ENCODE measurements around the gene CROCC. TPM values are rescaled to one million over a fixed set of nuclear protein-coding genes. Genes with fewer than 3 reads are reported as not detected.
"Not testable (repeated sequence)": the region's sequence is repeated elsewhere in the genome, so short reads cannot be mapped to it uniquely, and the experiment has no call there.

CROCC gene
- total RNA-seq, 1 donor from 2014 or later, result 27.0 TPM

- not testable (repeated sequence) for H3K4me3 Mint-ChIP-seq
Observed at GRCh38 chr1:16892978-16893525, 28.7 kb upstream of the CROCC start.

GRCh38 chr1:16893796-16894195 is 27.9 kb upstream of the CROCC start:
- intact Hi-C loops (cut with micrococcal nuclease); DNase-seq; H3K4me3 Mint-ChIP-seq: not testable (repeated sequence)

More at GRCh38 chr1:16892978-16893525, 28.7 kb upstream of the CROCC start:
- DNase-seq; intact Hi-C loops (cut with micrococcal nuclease); H3K27ac Mint-ChIP-seq; H3K9me3 Mint-ChIP-seq; H3K36me3 Mint-ChIP-seq (ENCODE audit: low read depth): not testable (repeated sequence)
- H3K27me3 Mint-ChIP-seq, result peaks cover 45% of the 10 kb centered on the region
- H3K4me1 Mint-ChIP-seq, result peaks cover 40% of the 10 kb centered on the region

GRCh38 chr1:16894338-16894737 is 27.4 kb upstream of the CROCC start:
- intact Hi-C loops (cut with micrococcal nuclease); H3K9me3 Mint-ChIP-seq; H3K36me3 Mint-ChIP-seq (ENCODE audit: low read depth); DNase-seq; H3K27ac Mint-ChIP-seq: not testable (repeated sequence)
- Mint-ChIP-seq H3K27me3 (peaks cover 32% of the 10 kb centered on the region), H3K4me3 (peak overlapping the region; percentile 89), H3K4me1 (peaks cover 34% of the 10 kb centered on the region)

More at GRCh38 chr1:16893796-16894195, 27.9 kb upstream of the CROCC start:
- H3K9me3 Mint-ChIP-seq; H3K27ac Mint-ChIP-seq; H3K36me3 Mint-ChIP-seq (ENCODE audit: low read depth): not testable (repeated sequence)
- peaks cover 38% of the 10 kb centered on the region for H3K4me1 Mint-ChIP-seq
- peaks cover 38% of the 10 kb centered on the region for H3K27me3 Mint-ChIP-seq

GRCh38 chr1:16895233-16895597 is 26.5 kb upstream of the CROCC start:
- Mint-ChIP-seq H3K4me1 (peaks cover 26% of the 10 kb centered on the region), H3K27me3 (peaks cover 24% of the 10 kb centered on the region), H3K27ac (peak overlapping the region; percentile 100), H3K4me3 (peak overlapping the region; percentile 89)
- H3K36me3 Mint-ChIP-seq (ENCODE audit: low read depth); DNase-seq; H3K9me3 Mint-ChIP-seq: not testable (repeated sequence)
- intact Hi-C loops (cut with micrococcal nuclease), result loop anchor here (1.0 kb wide), 1 partner anchor 10 kb away; no protein-coding TSS in a partner anchor

GRCh38 chr1:16895598-16896315 is 26.0 kb upstream of the CROCC start, which contains the start of gene RNU1-2:
Gene RNU1-2, plus strand, starts transcription at chr1:16895980.
- intact Hi-C loops (cut with micrococcal nuclease), result loop anchor here (1.0 kb wide), 1 partner anchor 10 kb away; no protein-coding TSS in a partner anchor
- peak; percentile 94 for DNase-seq
- Mint-ChIP-seq H3K27ac (peak within 1 kb of the TSS; percentile 100), H3K4me3 (peak within 1 kb of the TSS; percentile 89), H3K27me3 (peaks cover 18% of the 10 kb centered on the region), H3K4me1 (peaks cover 29% of the 10 kb centered on the region)
- H3K9me3 Mint-ChIP-seq; H3K36me3 Mint-ChIP-seq (ENCODE audit: low read depth): not testable (repeated sequence)

DNA sequence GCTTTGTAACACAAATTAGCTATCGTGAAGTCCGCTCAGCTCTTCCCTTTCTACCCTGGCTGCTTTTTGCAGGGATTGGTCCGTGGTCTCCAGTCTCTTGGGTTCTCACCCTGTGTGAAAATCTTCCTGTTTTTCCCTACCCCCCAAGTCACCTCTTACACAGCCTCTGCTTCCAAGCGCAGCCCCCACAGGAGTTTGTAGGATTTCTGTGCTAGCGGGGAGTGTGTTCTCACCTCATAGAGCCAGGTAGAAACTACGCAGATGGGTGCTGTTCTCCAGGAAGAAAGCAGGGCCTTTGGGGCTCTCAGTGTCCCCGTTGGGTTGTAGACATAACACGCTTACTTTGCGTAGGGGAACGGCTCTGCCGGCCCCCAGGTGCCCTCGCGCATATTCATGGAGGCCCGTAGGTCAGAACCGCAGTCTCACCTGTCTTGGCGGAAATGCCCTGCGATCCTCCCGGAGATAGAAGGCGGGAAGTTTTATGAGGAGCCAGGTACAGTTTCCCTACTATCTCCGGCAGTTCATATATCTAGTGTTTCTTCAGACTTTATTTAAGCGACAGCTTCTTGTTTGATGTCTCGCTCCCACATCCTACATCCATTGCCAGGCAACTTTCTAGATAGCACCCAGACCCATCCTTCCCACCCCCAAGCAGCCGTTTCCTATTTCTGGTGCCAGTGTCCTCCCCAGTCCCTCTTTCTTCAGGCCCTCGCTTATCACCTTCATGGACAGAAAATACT is 25.2 kb upstream of the CROCC start:
- Mint-ChIP-seq H3K27ac (peak overlapping the region; percentile 100), H3K4me3 (peak overlapping the region; percentile 89), H3K27me3 (peaks cover 14% of the 10 kb centered on the region), H3K4me1 (peaks cover 34% of the 10 kb centered on the region)
- DNase-seq, result peak; percentile 94
- H3K9me3 Mint-ChIP-seq; H3K36me3 Mint-ChIP-seq (ENCODE audit: low read depth); intact Hi-C loops (cut with micrococcal nuclease): not testable (repeated sequence)

- H3K36me3 Mint-ChIP-seq (ENCODE audit: low read depth); H3K27me3 Mint-ChIP-seq; DNase-seq; intact Hi-C loops (cut with micrococcal nuclease); H3K9me3 Mint-ChIP-seq: not testable (repeated sequence)
- Mint-ChIP-seq H3K4me1 (peaks cover 37% of the 10 kb centered on the region), H3K27ac (peak overlapping the region; percentile 78), H3K4me3 (peak overlapping the region; percentile 25)
Observed at GRCh38 chr1:16897653-16898052, 24.1 kb upstream of the CROCC start.

- H3K27ac Mint-ChIP-seq, result peak overlapping the region; percentile 10
- intact Hi-C loops (cut with micrococcal nuclease); H3K9me3 Mint-ChIP-seq; DNase-seq; H3K27me3 Mint-ChIP-seq; H3K4me3 Mint-ChIP-seq; H3K36me3 Mint-ChIP-seq (ENCODE audit: low read depth): not testable (repeated sequence)
- H3K4me1 Mint-ChIP-seq, result peaks cover 42% of the 10 kb centered on the region
Observed at GRCh38 chr1:16898298-16898697, 23.4 kb upstream of the CROCC start.

GRCh38 chr1:16899020-16899419 is 22.7 kb upstream of the CROCC start:
- H3K9me3 Mint-ChIP-seq; H3K36me3 Mint-ChIP-seq (ENCODE audit: low read depth); intact Hi-C loops (cut with micrococcal nuclease); H3K27me3 Mint-ChIP-seq; H3K4me3 Mint-ChIP-seq; DNase-seq; H3K27ac Mint-ChIP-seq: not testable (repeated sequence)
- H3K4me1 Mint-ChIP-seq, result peaks cover 48% of the 10 kb centered on the region

DNA sequence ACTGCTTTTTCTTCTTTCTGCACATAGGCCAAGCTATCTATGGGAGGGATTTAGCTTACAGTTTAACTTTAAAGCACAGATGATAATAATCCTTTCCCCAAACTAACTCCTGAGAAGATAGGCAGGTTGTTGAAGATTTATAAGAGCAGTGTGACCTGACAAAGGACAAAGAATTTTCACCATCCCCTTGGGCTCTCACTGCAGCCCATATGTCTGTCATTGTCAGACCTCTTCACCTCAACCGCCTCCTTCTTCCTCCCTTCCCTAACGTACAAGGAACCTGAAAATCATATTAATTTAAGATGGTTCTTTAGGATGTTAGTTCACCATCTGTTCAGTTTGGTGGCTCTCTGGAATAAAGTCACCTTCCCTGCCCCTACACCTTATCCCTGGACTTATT is 21.0 kb upstream of the CROCC start:
- intact Hi-C loops (cut with micrococcal nuclease), result loop anchor here (10.0 kb wide), 1 partner anchor 536 kb away; the partner anchor contains the start of gene SZRD1
- Mint-ChIP-seq H3K27ac (no peak overlapping the region), H3K27me3 (peaks cover 4% of the 10 kb centered on the region), H3K4me3 (no peak overlapping the region), H3K4me1 (peaks cover 38% of the 10 kb centered on the region), H3K36me3 (ENCODE audit: low read depth) (peaks cover 2% of the 10 kb centered on the region), H3K9me3 (no peaks in the 10 kb centered on the region)
- DNase-seq, result no peak

GRCh38 chr1:16901371-16901770 is 20.4 kb upstream of the CROCC start:
- not testable (repeated sequence) for H3K27me3 Mint-ChIP-seq; H3K36me3 Mint-ChIP-seq (ENCODE audit: low read depth); DNase-seq; H3K27ac Mint-ChIP-seq; H3K4me3 Mint-ChIP-seq; H3K9me3 Mint-ChIP-seq
- intact Hi-C loops (cut with micrococcal nuclease), result loop anchor here (10.0 kb wide), 1 partner anchor 537 kb away; the partner anchor contains the start of gene SZRD1
- H3K4me1 Mint-ChIP-seq, result peaks cover 33% of the 10 kb centered on the region

- intact Hi-C loops (cut with micrococcal nuclease), result loop anchor here (10.0 kb wide), 1 partner anchor 538 kb away; the partner anchor contains the start of gene SZRD1
- Mint-ChIP-seq H3K27me3 (peaks cover 1% of the 10 kb centered on the region), H3K4me3 (no peak overlapping the region)
Observed at GRCh38 chr1:16903054-16903453, 18.7 kb upstream of the CROCC start.

GRCh38 chr1:16903458-16903796 is 18.3 kb upstream of the CROCC start:
- no peaks in the 10 kb centered on the region for H3K9me3 Mint-ChIP-seq
- peaks cover 1% of the 10 kb centered on the region for H3K27me3 Mint-ChIP-seq
- intact Hi-C loops (cut with micrococcal nuclease), result loop anchor here (10.0 kb wide), 1 partner anchor 539 kb away; the partner anchor contains the start of gene SZRD1
- DNase-seq, result no peak
- H3K4me1 Mint-ChIP-seq, result peaks cover 24% of the 10 kb centered on the region
- H3K27ac Mint-ChIP-seq, result no peak overlapping the region
- no peak overlapping the region for H3K4me3 Mint-ChIP-seq
- H3K36me3 Mint-ChIP-seq (ENCODE audit: low read depth), result peaks cover 3% of the 10 kb centered on the region

More at GRCh38 chr1:16903054-16903453, 18.7 kb upstream of the CROCC start:
- no peaks in the 10 kb centered on the region for H3K9me3 Mint-ChIP-seq
- no peak overlapping the region for H3K27ac Mint-ChIP-seq
- H3K4me1 Mint-ChIP-seq, result peaks cover 24% of the 10 kb centered on the region
- peaks cover 3% of the 10 kb centered on the region for H3K36me3 Mint-ChIP-seq (ENCODE audit: low read depth)
- no peak for DNase-seq
